Mucosa of rectum (tissue), 2 donors: ENCODE measurements around the gene HPS3.

Experiments
- H3K27ac ChIP-seq, 2 donors: one replicate each; pipeline ENCODE4 v1.7.0; 2013; ENCODE audit warnings: inconsistent platforms in 2 of 2, low read depth in 2 of 2, low read length in 2 of 2
- H3K27me3 ChIP-seq, 2 donors: one replicate each; pipeline ENCODE4 v1.7.0; 2013; ENCODE audit warnings: low read length in 2 of 2; ENCODE audit not compliant: control insufficient read depth in 2 of 2, insufficient read depth in 2 of 2
- H3K36me3 ChIP-seq, 2 donors: one replicate each; pipeline ENCODE4 v1.7.0; 2013; ENCODE audit warnings: low read length in 2 of 2; ENCODE audit not compliant: control insufficient read depth in 2 of 2, insufficient read depth in 2 of 2
- H3K4me1 ChIP-seq, 2 donors: one replicate each; pipeline ENCODE4 v1.7.0; 2013; ENCODE audit warnings: low read length in 2 of 2, mild to moderate bottlenecking in 1 of 2; ENCODE audit not compliant: control insufficient read depth in 2 of 2, insufficient read depth in 2 of 2
- H3K4me3 ChIP-seq, 2 donors: one replicate each; pipeline ENCODE4 v1.7.0; 2013; ENCODE audit warnings: low read length in 2 of 2
- H3K9ac ChIP-seq, 2 donors: one replicate each; pipeline ENCODE4 v1.7.0; 2013; ENCODE audit warnings: low read length in 2 of 2, low read depth in 1 of 2, mild to moderate bottlenecking in 1 of 2
- H3K9me3 ChIP-seq, 2 donors: one replicate each; pipeline ENCODE4 v1.7.0; 2013; ENCODE audit warnings: low read length in 2 of 2; ENCODE audit not compliant: control insufficient read depth in 2 of 2
- donor health status: healthy.
- donor health status: Normal muscosa, but diverticular disease.

The HPS3 gene

GRCh38 chr3:149221783-149222517, 92.5 kb downstream of the HPS3 start, which contains the start of gene CP:
Gene CP, minus strand, starts transcription at chr3:149221829. Its CDS starts 37 bp downstream, at chr3:149221792.
- Histone ChIP-seq H3K27me3 (no peaks in the 10 kb centered on the region), H3K36me3 (no peaks in the 10 kb centered on the region), H3K9ac (no peak within 1 kb of the TSS), H3K4me1 (peaks cover 0 to 9% of the 10 kb centered on the region in 2 donors), H3K9me3 (no peaks in the 10 kb centered on the region), H3K27ac (no peak within 1 kb of the TSS), H3K4me3 (peak within 1 kb of the TSS in 1 of 2 donors; percentile 49)
